Measurements from ENCODE around the gene SV2A.
"Not testable (repeated sequence)": the region's sequence is repeated elsewhere in the genome, so short reads cannot be mapped to it uniquely, and the experiment has no call there.

The SV2A gene

DNA sequence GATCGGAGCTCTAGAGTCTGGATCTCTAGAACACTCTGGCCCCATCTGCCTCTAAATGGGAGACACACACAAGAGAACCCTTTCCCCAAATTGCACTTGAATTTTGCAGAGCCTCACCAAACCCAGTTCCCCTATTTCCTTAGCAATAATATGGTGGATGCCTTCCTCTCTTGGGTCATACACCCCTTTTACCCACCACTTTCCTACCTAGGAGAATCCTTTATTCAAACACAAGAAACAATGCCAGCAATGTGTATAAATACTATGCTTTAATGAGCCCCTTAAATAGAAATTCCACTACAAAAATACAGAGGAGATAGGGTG lies 10.7 kb upstream of the SV2A start:
- no peak for DNase-seq (ENCODE audit: low read depth)

DNA sequence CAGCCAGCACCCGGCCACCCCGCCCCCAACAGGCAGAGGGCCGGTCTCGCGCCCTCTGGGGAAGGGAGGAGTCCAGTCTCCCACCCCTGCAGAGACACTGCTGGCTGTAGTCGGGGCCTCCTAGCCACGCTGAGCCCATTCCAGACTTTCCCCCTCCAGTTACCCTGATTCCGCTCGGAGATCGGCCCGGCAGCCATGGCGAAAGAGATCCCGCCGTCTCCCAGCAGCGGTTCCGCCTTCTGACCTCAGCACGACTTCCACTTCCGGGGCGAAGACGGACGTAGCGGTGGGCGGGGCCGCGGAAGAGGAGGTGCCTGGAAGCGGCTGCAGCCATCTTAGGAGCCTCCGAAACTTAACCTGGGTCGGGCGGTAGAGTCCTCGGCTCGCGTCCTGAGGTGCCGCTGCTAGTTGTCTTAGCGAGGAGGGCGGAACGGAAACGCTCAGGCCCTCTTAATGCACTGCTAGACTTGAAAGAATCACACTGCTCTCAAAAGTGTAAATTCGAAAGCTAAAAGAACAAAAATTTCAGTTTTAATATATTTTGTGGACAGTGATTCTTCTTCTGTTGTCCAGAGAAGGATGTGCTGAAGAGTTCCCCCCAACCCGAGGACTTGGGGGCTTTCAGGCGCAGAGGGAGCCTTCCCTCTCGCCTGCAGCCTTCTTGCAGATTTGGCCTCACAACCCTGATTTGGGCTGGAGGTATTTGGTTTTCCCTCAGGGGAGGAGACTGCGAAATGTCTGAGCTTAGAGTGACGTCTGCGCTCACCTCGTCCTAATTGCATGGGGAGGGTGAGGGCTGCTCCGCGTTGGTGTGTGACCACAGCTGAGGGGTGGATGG lies 10.1 kb upstream of the SV2A start, which contains the start of gene SF3B4:
TSS of gene SF3B4 (minus strand) at position 241 of the 838 bp plus-strand sequence. CDS start at position 197, 44 bp downstream.
- peak; percentile 93 for DNase-seq (ENCODE audit: low read depth)

DNA sequence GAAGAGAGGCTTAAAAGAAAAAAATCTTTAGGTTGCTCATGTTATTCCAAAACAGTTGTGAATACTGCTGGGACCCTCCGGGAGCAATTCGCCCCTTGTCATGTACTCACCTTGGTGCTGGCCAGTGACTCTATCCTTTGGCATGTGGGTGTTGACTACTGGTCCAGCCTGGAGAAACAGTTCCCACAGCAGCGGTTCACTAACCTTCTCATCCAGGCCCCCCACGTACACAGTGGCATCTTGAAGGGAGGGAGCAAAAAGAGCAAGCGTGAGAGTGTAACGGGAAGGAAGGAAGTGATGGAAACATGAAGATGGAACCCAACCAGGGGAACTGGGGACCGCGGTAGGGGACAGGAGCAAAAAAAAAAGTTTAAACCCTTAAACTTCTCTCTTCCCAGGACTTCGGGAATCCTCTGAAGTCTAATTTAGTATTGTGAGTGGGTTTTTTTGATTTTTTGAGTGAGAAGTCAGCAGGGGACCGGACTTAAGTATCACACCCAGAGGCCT lies 9.5 kb upstream of the SV2A start:
- DNase-seq (ENCODE audit: low read depth) = no peak

DNA sequence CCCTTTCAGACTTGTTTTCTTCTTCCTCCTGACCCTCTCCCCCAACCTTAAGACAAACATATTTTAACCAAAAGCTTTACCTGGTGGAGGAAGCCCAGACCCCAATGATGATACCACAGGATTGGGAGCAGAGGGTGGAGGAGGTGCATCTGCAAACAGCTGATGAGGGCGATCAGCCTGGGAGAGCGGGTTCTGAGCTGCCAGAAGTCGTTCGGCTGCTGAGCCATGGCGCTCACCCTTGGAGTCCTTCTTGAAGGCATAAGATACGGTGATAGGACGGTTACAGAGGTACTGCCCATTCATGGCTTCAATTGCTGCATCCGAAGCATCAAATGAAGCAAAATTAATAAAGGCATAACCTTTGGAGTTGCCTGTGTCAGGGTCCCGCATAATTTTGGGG lies 8.7 kb upstream of the SV2A start:
- DNase-seq (ENCODE audit: low read depth) = no peak

DNA sequence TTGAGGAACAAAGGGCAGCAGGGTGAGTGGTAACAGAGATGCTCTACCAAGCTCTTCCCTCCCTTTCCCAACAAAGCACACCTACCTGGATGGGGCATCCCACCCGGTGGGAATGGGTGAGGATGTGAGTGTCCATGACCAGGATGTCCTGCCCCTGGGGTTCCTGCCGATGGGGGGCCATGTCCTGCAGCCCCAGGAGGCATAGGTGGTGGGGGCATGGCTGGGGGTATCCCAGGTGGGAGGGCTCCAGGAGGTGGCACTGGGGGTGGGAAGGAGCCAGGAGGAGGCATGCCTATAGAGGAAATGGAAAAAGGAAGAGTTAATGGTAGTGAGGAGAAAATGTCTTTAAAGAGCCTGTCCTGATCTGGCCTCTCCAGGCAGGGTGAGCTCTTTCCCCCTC lies 8.1 kb upstream of the SV2A start:
- DNase-seq (ENCODE audit: low read depth) = no peak

DNA sequence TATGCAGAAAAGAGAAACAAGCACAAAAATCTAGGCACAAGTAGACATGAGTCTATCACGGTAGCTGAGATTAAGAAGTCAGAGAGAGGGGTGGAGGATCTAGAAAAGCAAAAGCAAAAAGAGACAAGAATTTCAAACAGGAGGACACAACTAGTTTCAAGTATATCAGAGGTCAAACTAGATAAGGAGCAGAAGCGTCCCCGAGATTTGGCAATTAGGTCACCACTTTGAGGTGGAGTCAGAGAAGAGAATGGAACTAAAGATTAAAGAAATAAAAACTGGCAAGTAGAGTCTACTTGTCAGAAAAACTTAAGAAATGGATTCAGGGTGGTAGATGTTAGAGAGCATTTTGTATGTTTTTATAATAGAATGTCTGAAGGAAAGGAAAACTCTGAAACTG lies 7.7 kb upstream of the SV2A start:
- DNase-seq (ENCODE audit: low read depth) = no peak

DNA sequence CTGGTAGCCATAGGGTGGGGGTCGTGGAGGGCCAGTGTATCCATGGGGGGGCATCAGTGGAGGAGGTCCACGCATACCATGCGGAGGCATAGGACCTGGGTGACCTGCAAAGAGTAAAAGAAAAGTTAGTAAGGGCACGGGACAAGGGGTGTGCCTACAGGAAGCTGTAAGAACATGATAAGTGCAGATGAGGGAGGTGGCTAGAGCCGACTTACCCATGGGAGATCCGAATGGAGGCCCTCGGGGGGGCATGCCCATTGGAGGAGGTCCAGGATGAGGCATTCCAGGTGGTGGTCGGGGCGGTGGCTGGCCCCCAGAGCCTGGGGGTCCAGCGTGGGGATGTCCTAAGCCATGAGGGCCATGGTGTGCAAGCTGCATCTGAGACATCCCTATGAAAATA lies 6.0 kb upstream of the SV2A start:
- DNase-seq (ENCODE audit: low read depth) = no peak

DNA sequence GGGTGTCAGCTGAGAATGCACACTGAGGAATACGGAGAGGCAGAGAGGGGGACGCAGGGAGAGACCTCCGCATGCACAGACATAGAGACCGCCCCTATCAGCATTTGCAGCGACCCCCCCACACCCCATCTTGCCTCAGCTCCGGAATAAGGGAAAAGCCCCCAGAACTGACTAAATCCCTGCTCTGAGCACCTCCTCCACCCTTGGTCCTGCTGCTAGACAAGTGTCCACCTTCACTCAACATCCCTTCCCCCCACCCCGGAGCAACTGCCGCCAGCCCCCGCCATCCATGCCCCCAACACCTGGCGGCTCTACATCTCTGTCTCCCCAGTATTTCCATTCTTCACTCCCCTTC lies 769 bp downstream of the SV2A start:
- no peak for DNase-seq (ENCODE audit: low read depth)

DNA sequence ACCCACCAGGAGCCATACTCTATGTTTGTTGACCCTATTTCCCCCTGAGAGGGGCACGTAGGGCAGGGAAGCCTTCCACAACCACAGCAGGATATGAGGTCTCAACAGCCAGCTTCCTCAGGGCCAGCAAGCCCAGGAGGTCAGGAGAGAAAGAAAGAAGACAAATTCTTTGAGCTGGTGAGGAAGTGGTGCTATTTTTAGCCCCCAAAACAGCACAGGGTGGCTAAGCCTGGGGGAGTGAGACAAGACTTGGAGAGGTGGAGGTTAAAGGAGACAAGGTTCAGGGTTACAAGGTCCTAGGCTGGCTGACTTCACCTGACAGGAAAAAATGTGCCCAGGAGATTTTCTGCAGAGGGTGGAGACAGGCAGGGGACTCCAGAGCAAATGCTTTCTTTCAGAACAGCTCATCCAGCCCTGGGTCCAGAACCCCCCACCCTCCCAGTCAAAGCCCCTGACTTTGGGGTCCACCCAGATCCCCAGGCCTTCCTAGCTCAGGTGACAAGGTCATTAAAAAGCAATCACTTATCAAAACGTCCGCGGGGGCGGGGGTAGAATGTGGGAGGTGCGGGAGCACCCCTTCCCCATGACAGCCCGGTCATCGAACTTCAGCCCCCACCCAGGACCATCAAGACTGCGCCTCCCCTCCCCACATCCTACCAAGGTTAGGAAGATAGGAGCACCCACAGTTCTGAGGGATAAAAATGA lies 1.3 kb downstream of the SV2A start:
- no peak for DNase-seq (ENCODE audit: low read depth)

DNA sequence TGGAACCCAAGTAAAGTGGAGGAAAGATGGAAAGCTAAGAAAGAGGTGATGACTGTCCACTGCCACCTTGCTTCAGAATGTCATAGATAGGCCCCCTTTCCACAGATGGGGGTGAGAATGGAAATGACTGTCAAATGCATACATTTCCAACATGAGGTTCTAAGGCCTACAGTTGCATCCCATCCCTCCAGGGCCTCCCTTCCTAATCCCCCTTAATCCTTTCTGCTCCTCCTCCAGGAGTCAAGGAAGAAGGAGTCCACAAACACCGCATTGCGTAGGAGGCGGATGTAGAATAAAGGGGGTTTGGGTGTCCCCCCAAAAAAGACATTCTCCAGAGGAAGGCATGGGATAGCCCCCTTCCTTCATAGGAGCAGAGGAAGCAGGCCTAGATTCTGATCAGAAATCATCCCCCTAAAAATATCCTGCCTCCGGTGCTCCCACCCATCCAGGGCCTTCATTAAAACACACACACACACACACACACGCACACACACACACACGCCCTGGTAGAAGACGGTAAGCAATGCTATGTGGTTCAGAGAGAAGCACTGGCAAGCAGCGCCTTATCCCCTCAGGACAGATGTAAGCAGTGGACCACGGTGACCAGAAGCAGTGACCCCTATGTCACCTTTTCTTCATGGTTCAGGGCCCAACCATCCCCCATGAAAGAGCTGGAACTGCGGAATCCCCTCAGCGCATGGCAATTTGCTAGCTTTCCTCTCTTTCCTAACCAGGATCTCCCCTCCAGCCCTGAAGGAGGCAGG lies 2.0 kb downstream of the SV2A start:
- no peak for DNase-seq (ENCODE audit: low read depth)

DNA sequence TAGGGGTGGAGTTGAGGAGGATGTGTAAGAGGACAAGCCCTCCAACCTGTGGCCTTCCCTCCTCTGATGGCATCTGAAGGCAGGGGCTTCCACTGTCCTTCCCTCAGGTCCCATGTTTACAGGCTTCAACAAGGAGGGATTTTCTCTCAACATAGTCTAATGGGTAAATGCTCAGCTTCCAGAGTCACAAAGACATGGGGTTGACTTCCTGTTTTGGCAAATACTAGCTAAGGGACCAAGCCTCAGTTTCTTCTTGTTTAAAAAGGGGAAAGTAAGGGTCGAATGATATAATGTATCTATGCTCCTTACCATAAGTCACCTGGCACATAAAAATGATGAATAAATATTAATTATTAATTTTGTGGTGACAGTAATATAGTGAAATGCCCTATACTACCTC lies 3.1 kb downstream of the SV2A start:
- no peak for DNase-seq (ENCODE audit: low read depth)

DNA sequence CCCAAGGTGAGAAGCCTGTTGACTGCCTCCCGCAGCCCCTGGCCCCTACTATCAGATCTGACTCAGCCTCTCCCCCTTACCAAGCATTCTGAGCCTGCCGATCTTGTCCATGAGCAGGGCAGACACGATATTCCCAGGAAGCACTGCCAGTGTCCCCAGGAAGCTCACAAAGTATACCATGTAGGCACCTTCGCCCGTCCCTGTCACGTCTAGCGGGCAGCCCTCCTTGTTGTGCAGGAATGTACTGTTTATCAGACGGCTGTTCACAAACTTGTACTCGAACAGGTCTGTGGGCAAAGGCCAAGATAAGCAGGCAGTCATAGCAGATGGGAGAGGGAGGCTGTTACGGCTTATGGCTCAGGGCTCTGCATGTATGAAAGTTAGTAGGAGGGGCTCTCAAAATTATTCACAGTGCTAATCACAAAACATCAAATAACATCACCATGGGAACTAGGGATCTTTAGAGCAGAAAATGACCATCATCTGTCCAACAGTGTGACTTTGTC lies 11.0 kb downstream of the SV2A start:
- DNase-seq (ENCODE audit: low read depth) = no peak

DNA sequence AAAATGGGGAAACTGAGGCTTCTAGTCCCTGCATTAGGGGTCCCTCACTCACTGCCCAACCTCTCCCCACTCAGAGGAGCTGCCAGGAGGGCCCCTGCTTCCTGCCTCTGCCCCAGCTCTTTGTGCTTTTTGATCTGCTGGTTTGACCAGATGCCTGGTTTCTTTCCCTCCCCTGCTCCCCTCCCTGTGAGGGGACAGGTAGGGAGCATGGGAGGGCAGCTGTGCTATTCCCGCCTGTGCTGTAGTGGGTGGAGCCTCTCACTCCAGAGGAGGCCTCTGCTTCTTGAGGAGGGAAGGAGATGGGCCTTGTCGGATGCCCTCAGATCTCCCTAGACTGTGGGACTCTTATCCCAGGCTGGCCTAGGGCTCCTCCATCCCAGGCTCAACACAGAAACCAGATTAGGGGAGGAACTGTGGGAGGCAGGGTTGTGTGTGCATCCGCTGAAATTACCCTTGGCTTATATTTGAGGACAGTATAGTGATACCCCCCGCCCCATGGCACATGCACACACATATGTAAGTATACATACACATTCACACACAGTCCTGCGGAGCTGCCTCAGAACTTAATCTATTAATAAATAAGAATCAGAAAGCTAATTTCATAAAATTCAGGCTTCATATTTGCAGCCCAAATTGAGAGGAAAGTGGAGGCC lies 13.7 kb downstream of the SV2A start:
- no peak for DNase-seq (ENCODE audit: low read depth)

DNA sequence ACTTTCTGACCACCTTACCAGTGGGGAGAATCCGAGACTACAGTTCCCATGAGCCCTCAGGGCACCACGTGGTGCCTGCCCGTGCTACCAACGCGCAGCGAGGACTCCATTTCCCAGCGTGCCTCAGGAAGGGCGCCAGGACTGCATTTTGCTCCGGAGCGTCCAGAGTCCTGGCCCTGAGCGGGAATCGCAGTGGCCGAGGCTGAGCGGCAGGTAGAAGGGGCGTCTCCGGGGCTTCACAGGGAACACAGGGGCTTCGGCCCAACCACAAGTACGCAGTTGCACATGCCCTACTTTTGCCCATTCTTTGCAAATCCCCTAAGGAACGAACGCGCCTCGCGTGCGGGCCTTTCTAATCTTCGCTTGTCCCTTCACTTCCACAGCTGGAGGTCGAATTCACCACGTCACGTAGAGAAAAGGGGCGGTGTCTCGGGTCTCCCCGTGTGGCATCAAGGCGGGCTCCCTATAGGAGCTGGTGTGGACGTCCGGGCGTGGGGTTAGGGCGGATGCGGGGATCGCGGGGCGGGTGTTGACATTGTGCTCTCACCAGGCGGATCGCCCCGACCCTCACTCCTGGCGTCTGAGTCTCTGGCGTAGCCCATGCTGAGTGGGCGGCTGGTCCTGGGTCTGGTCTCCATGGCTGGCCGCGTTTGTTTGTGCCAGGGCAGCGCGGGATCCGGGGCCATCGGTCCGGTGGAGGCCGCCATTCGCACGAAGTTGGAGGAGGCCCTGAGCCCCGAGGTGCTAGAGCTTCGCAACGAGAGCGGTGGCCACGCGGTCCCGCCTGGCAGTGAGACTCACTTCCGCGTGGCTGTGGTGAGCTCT lies 18.0 kb downstream of the SV2A start, which contains the start of gene BOLA1:
TSS of gene BOLA1 (plus strand) at position 109 of the 825 bp plus-strand sequence. CDS start at position 601, 492 bp downstream.
- DNase-seq (ENCODE audit: low read depth) = peak; percentile 66

DNA sequence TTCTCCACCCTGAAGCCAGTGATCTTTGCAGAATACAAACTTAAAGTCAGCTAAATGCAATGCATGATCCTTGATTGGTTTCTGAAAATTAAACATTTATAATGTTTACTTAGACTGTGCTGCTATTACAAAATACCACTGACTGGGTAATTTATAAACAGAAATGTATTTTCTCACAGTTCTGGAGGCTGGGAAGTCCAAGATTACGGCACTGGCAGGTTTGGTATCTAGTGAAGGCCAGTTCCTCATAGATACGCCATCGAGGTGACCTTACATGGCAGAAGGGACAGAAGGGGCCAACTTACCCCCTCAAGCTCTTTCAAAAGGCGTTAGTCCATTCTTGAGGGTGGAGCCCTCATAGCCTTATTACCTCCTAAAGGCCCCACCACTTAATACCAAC lies 21.1 kb downstream of the SV2A start:
- no peak for DNase-seq (ENCODE audit: low read depth)

DNA sequence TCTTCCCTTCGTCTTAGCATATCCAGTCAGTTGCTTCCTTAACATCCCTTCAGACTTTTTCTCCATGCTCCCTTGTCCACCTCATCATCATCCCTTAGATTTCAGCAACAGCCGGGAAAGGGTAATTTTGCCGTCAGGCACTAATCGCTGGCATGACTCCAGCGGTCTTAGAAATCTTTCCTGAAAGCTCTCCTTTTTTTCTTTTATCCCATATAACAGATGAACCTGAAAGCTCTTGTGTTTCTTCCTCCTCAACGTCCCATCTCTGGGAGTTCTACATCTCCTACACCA lies 28.7 kb downstream of the SV2A start:
- no peak for DNase-seq (ENCODE audit: low read depth)

DNA sequence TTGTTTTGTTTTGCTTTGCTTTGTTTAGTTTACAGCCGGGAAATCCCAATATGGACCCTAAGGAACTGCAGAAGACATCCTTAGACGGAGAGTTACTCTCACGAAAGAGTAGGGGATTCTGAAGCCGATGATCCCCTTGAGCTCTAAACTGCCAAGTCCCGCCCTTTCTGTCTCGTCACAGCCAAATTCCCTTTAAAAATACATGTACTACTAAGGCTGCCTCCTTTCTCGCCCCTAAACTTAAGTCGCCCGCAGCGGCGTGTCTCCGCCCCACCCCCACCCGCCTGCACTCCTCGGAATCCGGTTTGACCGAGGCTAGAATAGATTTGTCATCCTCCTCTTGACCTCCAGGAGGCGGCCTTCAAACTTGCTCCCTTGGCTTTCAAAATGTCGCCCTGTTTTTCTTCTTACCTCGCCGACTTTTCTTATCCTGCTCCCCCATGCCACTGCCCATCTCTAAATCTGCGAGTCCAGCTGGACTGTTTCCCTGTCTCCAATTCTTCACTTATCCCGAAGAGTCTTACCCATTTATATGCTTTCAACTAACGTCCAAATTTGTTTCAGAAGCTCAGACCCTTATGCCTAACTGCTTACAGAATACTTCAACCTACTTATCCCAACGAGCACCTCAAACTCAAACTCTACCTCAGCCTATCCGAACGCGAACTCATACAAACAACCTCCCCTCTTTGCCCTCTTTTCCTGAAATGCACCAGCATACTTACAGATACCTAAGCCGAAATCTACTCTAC lies 29.2 kb downstream of the SV2A start:
- peak; percentile 44 for DNase-seq (ENCODE audit: low read depth)

DNA sequence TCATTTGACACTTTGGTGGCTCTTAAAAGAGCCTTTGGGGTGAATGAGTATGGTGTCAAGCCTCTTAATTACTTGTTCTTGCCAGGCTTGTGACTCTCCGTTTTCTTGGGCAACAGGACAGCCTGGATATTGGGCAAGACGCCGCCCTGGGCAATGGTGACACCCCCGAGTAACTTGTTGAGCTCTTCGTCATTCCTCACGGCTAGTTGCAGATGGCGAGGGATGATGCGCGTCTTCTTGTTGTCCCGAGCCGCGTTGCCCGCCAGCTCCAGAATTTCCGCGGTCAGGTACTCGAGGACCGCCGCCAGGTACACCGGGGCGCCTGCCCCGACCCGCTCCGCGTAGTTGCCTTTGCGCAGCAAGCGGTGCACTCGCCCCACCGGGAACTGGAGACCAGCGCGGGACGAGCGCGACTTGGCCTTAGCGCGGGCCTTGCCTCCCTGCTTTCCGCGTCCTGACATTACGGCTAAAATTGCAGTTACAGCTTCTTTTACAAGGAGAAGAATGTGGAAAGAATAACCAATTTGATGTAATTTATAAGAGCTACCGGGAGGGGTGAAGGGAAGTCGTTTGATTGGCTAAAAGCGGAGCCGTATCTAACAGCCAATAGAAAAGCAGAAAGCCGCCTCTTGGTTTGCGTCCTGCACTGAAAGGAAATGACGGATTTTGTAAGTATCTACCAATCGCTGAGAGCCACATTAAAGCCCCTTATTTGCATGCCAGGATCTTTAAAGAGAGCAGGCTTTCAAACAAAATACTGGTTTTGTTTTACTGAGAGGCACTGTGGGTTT lies 30.0 kb downstream of the SV2A start:
- DNase-seq (ENCODE audit: low read depth) = peak; percentile 48

DNA sequence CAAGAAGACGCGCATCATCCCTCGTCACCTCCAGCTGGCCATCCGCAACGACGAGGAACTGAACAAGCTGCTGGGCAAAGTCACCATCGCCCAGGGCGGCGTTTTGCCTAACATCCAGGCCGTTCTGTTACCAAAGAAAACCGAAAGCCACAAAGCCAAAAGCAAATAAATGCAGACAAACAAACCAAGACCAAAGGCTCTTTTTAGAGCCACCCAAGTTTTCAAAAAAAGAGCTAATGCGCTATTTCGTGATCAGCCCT lies 30.5 kb downstream of the SV2A start:
- DNase-seq (ENCODE audit: low read depth) = not testable (repeated sequence)

Data from stimulated activated CD8-positive, alpha-beta memory T cell treated with anti-CD3 and anti-CD28 coated beads, Interleukin-15, amount 100 ng/mL, for 1 hour (primary cell).